ENCODE measurements around the gene SLC52A1. TPM values are rescaled to one million over a fixed set of nuclear protein-coding genes. Genes with fewer than 3 reads are reported as not detected.
"Not testable (repeated sequence)": the region's sequence is repeated elsewhere in the genome, so short reads cannot be mapped to it uniquely, and the experiment has no call there.

SLC52A1 gene
- not detected for total RNA-seq

DNA sequence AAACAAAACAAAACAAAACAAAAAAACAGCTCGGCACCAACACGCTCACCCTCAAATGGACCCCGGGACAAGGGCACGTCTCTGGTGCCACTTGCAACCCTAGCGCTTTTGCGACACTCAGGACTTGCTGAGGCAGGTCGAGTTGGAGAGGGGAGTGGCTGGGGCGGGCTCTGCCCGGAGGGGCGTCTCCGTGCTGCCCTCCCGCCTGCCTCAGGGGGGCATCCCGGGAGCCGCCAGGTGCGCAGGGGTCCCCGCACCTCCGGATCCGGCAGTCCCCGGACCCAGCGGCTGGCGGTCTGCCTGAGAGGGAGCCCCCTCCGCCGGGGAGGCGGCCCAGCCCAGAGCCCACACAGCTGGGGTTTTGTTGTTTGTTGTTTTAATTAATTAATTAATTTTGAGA, at the start of gene SLC52A1:
TSS of gene SLC52A1 (minus strand) at position 112 of the 400 bp plus-strand sequence. CDS start 820 bp downstream, outside the sequence.
- Histone ChIP-seq H3K4me1 (ENCODE audit: insufficient read depth, low read length) (peaks cover 17% of the 10 kb centered on the region), H3K4me3 (ENCODE audit: low read length) (no peak within 1 kb of the TSS), H3K9me3 (ENCODE audit: low read depth, low read length) (no peaks in the 10 kb centered on the region), H3K27me3 (ENCODE audit: insufficient read depth, low read length) (peaks cover 3% of the 10 kb centered on the region)

DNA sequence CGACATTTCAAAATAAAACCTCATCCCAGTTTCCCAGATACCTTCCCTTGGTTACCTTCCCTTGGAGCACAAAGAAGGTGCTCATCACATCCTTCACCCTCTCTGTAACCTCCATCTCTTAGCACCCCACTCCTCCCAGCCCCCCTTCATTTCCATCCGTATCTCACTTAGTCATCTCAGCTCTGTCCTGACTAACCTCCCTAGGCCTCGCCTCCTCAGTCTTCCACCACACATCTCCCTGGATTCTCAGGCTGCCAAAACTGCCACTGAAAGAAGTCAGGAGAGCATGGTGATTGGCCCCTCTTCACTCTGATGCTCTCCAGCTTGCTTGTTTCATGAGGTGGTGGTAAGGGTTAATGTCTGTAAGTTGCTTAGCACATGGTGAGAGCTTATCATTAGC, 45.4 kb upstream of the SLC52A1 start:
- peaks cover 2% of the 10 kb centered on the region for H3K9me3 ChIP-seq (ENCODE audit: low read depth, low read length)
- no peaks in the 10 kb centered on the region for H3K27me3 ChIP-seq (ENCODE audit: insufficient read depth, low read length)
- H3K4me1 ChIP-seq (ENCODE audit: insufficient read depth, low read length), result peaks cover 15% of the 10 kb centered on the region
- H3K4me3 ChIP-seq (ENCODE audit: low read length), result no peak overlapping the region

DNA sequence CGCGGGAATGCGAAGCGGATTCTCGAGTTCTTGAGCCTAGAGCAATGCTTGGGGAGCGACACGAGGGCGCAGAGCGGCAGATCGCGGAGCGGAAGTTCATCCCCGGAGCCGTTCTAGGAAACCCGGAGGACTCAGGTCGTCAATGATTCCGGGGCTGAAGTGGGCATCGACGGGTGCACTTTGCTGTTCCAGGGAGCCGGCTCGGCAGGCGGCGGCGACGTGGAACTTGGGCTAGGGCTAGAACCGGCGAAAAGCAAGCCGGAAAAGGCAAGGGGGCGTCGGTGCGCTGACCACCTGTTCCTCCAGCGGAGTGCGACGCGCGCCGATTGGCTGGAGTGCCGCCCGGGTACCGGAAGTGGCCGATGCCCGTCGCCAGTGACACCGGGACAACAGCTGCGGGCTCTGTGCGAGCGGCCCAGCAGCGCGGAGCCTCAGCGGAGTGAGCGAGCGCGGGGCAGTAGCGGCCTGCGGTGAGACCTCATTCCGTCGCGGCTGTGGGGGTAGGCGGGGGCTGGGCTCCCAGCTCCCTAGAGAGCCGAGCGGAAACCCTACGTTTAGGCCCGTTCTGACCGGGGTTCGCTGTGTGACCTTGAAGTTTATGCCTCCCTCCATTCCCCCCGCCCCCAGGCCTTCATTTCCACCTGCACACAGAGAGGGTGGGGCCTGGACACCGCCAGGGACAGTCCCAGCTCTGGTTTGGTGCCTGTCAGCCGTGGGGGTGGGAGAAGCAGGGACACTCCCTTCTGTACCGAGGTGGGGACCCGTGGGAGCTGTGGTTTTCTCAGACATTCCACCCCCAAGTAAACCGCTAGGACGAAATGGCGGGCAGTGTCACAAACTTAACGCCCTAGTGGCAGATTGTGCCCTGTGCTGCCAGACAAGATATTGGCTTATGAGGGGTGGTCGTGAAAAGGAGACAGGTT, 43.1 kb upstream of the SLC52A1 start, which contains the start of gene ZFP3:
TSS of gene ZFP3 (plus strand) at position 362 of the 923 bp plus-strand sequence. CDS start 13,038 bp downstream, outside the sequence.
- peak within 1 kb of the TSS; percentile 66 for H3K4me3 ChIP-seq (ENCODE audit: low read length)
- H3K4me1 ChIP-seq (ENCODE audit: insufficient read depth, low read length), result peaks cover 15% of the 10 kb centered on the region
- no peaks in the 10 kb centered on the region for H3K27me3 ChIP-seq (ENCODE audit: insufficient read depth, low read length)
- H3K9me3 ChIP-seq (ENCODE audit: low read depth, low read length), result no peaks in the 10 kb centered on the region

DNA sequence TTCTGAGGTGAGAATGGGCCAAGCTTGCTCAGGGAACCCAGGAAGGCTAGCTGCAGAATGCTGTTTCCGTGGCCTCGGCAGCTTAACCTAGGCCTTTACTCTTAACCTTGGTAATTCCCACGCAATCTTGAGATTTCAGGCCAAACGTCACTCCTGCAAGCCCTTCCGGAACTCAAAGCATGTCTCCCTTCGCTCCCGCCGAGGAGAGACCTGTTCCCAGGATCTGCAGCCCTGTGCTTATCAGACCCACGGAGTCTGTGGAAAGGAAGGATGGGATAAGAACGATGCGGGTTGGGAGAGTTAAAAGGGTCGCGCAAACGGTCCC, 42.5 kb upstream of the SLC52A1 start:
- peaks cover 15% of the 10 kb centered on the region for H3K4me1 ChIP-seq (ENCODE audit: insufficient read depth, low read length)
- H3K4me3 ChIP-seq (ENCODE audit: low read length), result peak overlapping the region; percentile 66
- no peaks in the 10 kb centered on the region for H3K9me3 ChIP-seq (ENCODE audit: low read depth, low read length)
- H3K27me3 ChIP-seq (ENCODE audit: insufficient read depth, low read length), result no peaks in the 10 kb centered on the region

DNA sequence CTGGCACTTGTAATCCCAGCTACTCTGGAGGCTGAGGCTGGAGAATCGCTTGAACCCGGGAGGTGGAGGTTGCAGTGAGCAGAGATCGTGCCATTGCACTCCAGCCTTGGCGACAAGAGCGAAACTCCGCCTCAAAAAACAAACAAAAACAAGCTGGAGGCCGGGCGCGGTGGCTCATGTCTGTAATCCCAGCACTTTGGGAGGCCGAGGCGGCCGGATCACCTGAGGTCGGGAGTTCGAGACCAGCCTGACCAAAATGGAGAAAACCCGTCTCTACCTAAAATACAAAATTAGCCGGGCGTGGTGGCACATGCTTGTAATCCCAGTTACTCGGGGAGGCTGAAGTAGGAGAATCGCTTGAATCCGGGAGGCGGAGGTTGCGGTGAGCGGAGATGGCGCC, 42.0 kb upstream of the SLC52A1 start:
- not testable (repeated sequence) for H3K4me3 ChIP-seq (ENCODE audit: low read length); H3K27me3 ChIP-seq (ENCODE audit: insufficient read depth, low read length)
- peaks cover 15% of the 10 kb centered on the region for H3K4me1 ChIP-seq (ENCODE audit: insufficient read depth, low read length)

DNA sequence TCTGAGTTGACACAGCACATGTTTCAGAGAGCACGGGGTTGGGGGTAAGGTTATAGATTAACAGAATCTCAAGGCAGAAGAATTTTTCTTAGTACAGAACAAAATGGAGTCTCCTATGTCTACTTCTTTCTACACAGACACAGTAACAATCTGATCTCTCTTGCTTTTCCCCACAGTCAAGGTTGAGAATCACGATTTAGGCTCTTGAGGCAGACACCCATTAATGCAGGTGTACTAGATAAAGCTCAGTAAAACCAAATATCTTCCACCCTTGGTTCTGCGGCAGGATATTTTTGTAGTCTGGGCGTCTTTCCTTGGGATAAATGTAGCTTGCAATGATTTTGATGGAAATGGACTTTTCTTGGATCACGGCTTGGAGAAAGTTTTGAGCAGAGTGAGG, 40.2 kb upstream of the SLC52A1 start:
- H3K4me3 ChIP-seq (ENCODE audit: low read length); H3K27me3 ChIP-seq (ENCODE audit: insufficient read depth, low read length); H3K9me3 ChIP-seq (ENCODE audit: low read depth, low read length): not testable (repeated sequence)
- peaks cover 15% of the 10 kb centered on the region for H3K4me1 ChIP-seq (ENCODE audit: insufficient read depth, low read length)

More for the DNA sequence above, 42.0 kb upstream of the SLC52A1 start:
- not testable (repeated sequence) for H3K9me3 ChIP-seq (ENCODE audit: low read depth, low read length)

DNA sequence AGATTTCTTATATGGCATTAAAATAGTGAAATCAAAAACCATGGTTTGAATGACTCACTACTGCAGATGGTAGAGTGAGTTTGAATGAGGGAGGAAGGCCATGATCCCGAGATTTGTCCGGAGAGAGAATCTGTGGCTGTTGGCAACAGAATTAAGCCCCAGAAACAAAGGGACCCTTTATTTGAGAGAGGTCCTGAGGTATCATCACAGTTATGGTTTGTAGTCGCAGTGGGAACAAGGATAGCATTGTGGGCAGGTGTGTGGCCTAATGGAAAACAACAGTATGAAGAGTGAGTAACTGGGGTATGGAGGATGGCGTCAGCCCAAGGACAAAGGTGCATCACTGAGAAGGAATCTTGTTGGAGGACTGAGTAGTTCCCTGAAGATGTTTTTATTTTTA, 34.5 kb upstream of the SLC52A1 start:
- Histone ChIP-seq H3K9me3 (ENCODE audit: low read depth, low read length) (no peaks in the 10 kb centered on the region), H3K4me3 (ENCODE audit: low read length) (no peak overlapping the region), H3K4me1 (ENCODE audit: insufficient read depth, low read length) (no peaks in the 10 kb centered on the region), H3K27me3 (ENCODE audit: insufficient read depth, low read length) (no peaks in the 10 kb centered on the region)

DNA sequence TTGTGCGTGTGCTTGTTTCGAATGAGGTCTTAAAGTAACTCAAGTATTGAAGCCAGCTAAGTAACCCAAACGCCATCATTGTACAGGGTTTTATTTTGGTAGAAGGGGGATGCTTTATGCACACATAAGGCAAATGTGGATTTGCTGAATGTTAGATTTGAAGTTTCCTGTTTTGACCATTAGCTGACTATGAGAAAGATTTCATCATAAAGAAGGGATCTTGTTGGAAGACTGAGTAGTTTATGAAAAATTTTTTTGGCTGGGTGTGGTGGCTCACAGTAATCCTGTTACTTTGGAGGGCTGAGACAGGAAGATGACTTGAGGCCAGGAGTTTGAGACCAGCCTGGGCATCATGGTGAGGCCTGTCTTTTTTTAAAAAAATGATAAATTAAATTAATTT, 33.0 kb upstream of the SLC52A1 start:
- no peak overlapping the region for H3K4me3 ChIP-seq (ENCODE audit: low read length)
- H3K9me3 ChIP-seq (ENCODE audit: low read depth, low read length), result no peaks in the 10 kb centered on the region
- no peaks in the 10 kb centered on the region for H3K4me1 ChIP-seq (ENCODE audit: insufficient read depth, low read length)
- no peaks in the 10 kb centered on the region for H3K27me3 ChIP-seq (ENCODE audit: insufficient read depth, low read length)

DNA sequence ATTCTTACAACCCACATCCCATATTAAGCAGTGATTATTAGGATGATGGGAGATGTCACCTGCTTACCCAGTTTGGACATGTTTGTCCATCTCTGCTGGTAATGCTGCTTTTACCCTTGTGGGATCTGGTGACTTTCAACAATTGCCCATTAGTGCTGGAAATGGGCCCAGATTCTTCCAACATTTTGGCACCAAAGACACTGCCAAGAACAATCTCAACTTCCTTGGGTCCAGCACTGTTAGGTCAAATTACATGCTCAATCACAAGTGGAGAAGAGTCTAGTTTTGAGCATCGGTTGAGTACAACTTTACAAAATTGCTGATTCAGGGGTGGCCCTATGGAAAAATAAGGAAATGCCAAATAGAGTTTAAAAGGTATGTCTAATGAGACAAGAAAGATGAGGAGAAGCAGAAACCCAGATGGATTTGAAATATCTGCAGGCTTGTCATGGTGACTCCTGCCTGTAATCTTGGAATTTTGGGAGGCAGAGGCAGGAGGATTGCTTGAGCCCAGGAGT, 30.1 kb upstream of the SLC52A1 start:
- no peaks in the 10 kb centered on the region for H3K27me3 ChIP-seq (ENCODE audit: insufficient read depth, low read length)
- H3K4me3 ChIP-seq (ENCODE audit: low read length), result no peak overlapping the region
- H3K9me3 ChIP-seq (ENCODE audit: low read depth, low read length), result no peaks in the 10 kb centered on the region
- H3K4me1 ChIP-seq (ENCODE audit: insufficient read depth, low read length), result no peaks in the 10 kb centered on the region

DNA sequence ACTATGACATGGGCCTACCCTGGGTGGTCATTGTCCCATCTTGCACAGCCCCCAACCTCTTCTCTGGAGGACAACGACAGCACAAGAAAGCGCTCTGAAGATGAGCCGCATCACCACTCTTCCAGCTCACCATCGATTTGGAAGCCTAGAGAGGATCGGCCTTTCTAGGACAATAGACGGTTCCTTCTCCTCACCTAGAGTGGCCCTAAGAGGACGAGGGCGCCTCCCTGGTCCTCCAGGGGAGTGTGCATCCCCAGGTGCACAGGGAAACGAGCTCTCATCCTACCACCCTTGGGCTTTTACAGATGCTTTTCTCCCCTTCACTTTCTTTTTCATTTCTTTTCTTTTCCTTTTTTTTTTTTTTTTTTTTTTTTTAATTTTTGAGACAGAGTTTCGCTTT, 20.3 kb upstream of the SLC52A1 start:
- H3K9me3 ChIP-seq (ENCODE audit: low read depth, low read length), result no peaks in the 10 kb centered on the region
- H3K27me3 ChIP-seq (ENCODE audit: insufficient read depth, low read length), result no peaks in the 10 kb centered on the region
- H3K4me3 ChIP-seq (ENCODE audit: low read length), result no peak overlapping the region
- no peaks in the 10 kb centered on the region for H3K4me1 ChIP-seq (ENCODE audit: insufficient read depth, low read length)

DNA sequence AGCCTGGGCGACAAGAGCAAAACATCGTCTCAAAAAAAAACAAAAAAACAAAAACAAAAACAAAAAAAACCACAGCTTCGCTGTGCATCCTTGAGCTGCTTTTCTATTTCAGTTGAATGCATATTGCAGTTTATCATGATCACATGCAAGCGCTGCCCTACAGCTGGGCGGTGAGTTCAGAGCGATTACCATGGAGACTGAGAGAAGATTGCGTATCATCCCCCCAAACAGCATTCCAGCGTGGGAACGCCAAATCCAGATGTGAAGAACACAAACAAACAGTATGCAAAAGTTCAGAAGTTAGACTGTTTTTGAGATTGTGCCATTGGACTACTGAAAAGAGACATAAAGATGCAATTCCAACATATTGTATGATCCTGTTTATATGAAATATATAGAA, 15.1 kb upstream of the SLC52A1 start:
- Histone ChIP-seq H3K27me3 (ENCODE audit: insufficient read depth, low read length) (no peaks in the 10 kb centered on the region), H3K4me1 (ENCODE audit: insufficient read depth, low read length) (peaks cover 14% of the 10 kb centered on the region), H3K9me3 (ENCODE audit: low read depth, low read length) (no peaks in the 10 kb centered on the region), H3K4me3 (ENCODE audit: low read length) (no peak overlapping the region)

DNA sequence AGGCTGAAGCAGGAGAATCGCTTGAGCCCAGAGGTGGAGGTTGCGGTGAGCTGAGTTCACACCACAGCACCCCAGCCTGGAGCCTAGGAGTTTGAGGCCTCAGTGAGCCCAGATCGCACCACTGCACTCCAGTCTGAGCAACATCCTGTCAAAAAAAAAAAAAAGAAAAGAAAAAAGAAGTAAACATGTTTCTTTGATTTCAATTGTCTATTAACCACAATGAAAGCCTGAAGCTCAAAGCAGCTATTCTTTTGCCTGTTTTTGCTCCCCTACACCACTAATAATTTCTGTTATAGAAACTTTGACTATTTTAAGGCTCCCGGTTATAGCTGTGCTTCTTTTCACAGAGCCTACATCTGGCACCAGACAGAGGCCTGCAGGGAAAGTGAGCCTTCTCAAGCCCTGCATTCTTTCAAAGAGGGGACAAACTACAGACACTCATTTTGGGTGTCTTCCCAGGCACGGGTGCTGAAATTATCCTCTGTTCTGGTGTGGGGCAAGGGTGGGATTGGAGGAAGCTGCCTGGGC, 14.2 kb upstream of the SLC52A1 start:
- Histone ChIP-seq H3K9me3 (ENCODE audit: low read depth, low read length) (no peaks in the 10 kb centered on the region), H3K27me3 (ENCODE audit: insufficient read depth, low read length) (no peaks in the 10 kb centered on the region), H3K4me1 (ENCODE audit: insufficient read depth, low read length) (peaks cover 14% of the 10 kb centered on the region), H3K4me3 (ENCODE audit: low read length) (no peak overlapping the region)

DNA sequence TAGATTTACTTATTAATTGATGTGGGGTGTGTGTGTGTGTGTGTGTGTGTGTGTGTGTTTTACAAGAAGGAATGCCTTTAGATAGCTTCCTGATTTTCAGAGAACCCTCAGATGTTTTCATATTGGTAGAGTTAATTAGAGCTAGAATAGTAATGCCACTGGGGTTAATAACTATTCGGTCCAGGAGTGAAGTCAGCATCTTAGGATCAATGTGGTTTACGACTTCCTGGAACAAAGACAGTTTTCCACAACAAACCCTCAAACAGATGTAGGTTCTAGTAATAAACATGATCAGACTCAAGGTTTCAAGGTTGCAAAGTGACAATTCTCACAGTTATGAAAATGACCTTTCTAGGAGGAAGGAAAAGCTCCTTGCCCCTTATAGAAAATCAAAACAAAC, 12.2 kb upstream of the SLC52A1 start:
- peaks cover 14% of the 10 kb centered on the region for H3K4me1 ChIP-seq (ENCODE audit: insufficient read depth, low read length)
- no peak overlapping the region for H3K4me3 ChIP-seq (ENCODE audit: low read length)
- no peaks in the 10 kb centered on the region for H3K9me3 ChIP-seq (ENCODE audit: low read depth, low read length)
- no peaks in the 10 kb centered on the region for H3K27me3 ChIP-seq (ENCODE audit: insufficient read depth, low read length)

DNA sequence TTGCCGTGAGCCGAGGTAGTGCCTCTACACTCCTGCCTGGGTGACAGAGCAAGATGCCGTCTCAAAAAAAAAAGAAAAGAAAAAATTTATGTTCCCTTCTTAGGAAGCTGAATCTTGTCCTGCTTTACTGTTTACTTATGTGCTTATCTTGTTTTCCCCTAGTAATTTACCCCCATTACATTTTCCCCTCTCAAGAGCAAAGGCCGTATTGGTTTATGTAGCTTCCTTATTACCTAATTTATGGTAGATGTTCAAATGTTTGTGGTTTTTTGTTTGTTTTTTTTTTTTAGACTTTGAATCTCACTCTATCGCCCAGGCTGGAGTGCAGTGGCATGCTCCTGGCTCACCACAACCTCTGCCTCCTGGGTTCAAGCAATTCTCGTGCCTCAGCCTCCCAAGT, 10.3 kb upstream of the SLC52A1 start:
- Histone ChIP-seq H3K9me3 (ENCODE audit: low read depth, low read length) (no peaks in the 10 kb centered on the region), H3K4me3 (ENCODE audit: low read length) (no peak overlapping the region), H3K4me1 (ENCODE audit: insufficient read depth, low read length) (peaks cover 14% of the 10 kb centered on the region), H3K27me3 (ENCODE audit: insufficient read depth, low read length) (no peaks in the 10 kb centered on the region)

DNA sequence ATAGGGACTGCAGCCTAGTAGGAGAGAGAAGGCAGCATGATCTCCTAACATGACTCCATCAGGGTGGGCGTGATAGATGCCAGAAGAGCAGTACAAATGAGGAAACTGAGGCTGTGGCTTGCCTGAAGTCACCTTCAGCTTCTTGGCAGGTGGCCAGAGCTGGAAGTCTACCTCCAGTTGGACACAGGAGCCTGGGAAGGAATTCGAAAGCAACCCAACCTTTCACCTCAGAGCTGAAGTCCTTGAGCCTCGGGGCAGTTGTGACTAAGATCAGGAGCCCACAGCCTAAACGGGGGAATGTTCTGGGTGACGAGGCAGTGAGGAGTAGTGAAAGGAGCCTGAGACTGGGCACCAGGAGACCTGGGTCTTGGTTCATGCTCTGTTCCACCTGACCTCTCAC, 9.4 kb upstream of the SLC52A1 start:
- H3K4me1 ChIP-seq (ENCODE audit: insufficient read depth, low read length), result peaks cover 10% of the 10 kb centered on the region
- no peaks in the 10 kb centered on the region for H3K27me3 ChIP-seq (ENCODE audit: insufficient read depth, low read length)
- no peak overlapping the region for H3K4me3 ChIP-seq (ENCODE audit: low read length)
- no peaks in the 10 kb centered on the region for H3K9me3 ChIP-seq (ENCODE audit: low read depth, low read length)
